Endothelial cell of umbilical vein (primary cell): ENCODE results near the gene NSG2.

Experiments used
- FOS ChIP-seq: IDR thresholded peaks from 2 replicates; pipeline ENCODE4 v1.6.1; 2011; ENCODE audit warnings: mild to moderate bottlenecking, low read length, moderate library complexity, borderline replicate concordance; ENCODE audit not compliant: insufficient read depth
- POLR2A ChIP-seq: IDR thresholded peaks from 2 replicates; pipeline ENCODE4 v1.6.1; 2012; ENCODE audit warnings: low read depth, mild to moderate bottlenecking, control low read depth, low read length
- TF ChIP-seq, protein P1 (sequence below), 2 donors: IDR thresholded peaks; 1 replicate in 1 of 2; 2 replicates in 1 of 2; pipeline ENCODE4 v1.5.1; 2011; ENCODE audit warnings: low read length in 2 of 2, mild to moderate bottlenecking in 2 of 2, moderate library complexity in 2 of 2, control low read depth in 1 of 2, inconsistent platforms in 1 of 2, low read depth in 1 of 2; ENCODE audit not compliant: insufficient read depth in 1 of 2; ENCODE audit errors: extremely low read depth in 1 of 2

DNA sequence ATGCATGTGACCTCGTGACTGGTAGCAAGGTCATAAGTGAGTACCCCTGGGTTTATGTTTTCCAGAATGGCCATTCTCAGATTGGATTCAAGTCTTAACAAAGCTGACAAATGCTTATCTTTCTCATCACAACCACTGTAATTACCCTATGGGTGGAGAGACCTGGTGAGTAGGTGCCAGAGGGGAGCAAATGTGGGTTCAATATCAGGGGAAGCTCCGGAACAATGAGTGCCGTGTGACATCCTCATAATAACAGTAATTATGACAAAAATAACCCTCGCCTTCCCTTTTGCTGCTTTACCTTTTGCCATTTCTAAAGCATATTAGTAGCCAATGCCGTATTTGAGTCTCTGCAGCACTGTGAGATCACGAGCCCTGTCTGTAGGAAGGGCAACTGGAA, 95.9 kb downstream of the NSG2 start:
- TF ChIP-seq FOS (no peak), POLR2A (no peak)
- TF ChIP-seq, protein P1, sequence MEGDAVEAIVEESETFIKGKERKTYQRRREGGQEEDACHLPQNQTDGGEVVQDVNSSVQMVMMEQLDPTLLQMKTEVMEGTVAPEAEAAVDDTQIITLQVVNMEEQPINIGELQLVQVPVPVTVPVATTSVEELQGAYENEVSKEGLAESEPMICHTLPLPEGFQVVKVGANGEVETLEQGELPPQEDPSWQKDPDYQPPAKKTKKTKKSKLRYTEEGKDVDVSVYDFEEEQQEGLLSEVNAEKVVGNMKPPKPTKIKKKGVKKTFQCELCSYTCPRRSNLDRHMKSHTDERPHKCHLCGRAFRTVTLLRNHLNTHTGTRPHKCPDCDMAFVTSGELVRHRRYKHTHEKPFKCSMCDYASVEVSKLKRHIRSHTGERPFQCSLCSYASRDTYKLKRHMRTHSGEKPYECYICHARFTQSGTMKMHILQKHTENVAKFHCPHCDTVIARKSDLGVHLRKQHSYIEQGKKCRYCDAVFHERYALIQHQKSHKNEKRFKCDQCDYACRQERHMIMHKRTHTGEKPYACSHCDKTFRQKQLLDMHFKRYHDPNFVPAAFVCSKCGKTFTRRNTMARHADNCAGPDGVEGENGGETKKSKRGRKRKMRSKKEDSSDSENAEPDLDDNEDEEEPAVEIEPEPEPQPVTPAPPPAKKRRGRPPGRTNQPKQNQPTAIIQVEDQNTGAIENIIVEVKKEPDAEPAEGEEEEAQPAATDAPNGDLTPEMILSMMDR (IDR thresholded peaks at IDR 0.05; ENCODE audit: extremely low read depth in 1 of 2, insufficient read depth in 1 of 2, low read depth in 1 of 2, low read length in 2 of 2) = no peak
